NOMO-1 treated with dmso at 0.1 percent for 144 hours (cell line): ENCODE data around the gene GNG2.

ENCODE experiments used
- DNase-seq: peaks from one replicate; lab custom pipeline; 2025; ENCODE audit not compliant: unreplicated experiment; lab: John Stamatoyannopoulos, UW

Gene GNG2

GRCh38 chr14:52015411-52016030 is 155.1 kb downstream of the GNG2 start:
- no peak for DNase-seq

GRCh38 chr14:52018252-52018651 is 157.8 kb downstream of the GNG2 start:
- DNase-seq = no peak

- no peak for DNase-seq
Observed at GRCh38 chr14:52018970-52019369, 158.6 kb downstream of the GNG2 start.
